GM18508 (cell line): Measurements from ENCODE around the gene DLL1.

Experiments used
- ATAC-seq: cut with Tn5 transposase; IDR thresholded peaks from one replicate; pipeline ENCODE4 v1.9.1; 2021; ENCODE audit warnings: moderate number of reproducible peaks; ENCODE audit not compliant: insufficient read depth, unreplicated experiment

The DLL1 gene

DNA sequence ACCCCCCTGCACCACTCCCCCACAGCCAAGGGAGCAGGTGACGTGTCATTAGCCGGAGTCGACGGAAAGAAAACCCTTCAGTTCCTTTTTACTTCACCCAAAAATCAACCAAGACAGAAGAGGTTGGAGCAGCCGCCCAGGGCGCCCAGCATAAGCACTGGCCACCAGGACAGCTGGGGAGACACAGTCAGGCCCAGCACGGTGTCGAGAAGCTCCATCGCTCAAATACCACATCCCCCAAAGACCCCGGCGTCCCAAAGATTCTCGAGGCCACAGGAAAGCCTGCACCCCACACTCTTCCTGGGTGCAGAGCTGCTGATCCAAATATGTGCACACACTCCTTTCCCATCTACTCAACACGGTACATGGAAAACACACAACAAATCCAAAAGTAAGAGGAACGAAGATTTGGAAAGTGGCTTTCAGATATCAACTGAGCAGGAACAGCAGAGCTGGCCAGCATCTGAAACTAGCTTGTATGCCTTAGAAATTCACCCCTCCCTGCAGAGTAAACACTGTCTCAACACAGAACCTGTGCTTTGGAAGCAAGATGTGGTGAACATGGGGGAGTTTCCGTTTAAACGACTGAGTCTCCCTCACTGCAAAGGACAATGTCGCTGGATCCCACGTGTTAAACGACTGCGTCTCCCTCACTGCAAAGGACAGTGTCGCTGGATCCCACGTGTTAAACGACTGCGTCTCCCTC lies 54.6 kb downstream of the DLL1 start:
- no peak for ATAC-seq

DNA sequence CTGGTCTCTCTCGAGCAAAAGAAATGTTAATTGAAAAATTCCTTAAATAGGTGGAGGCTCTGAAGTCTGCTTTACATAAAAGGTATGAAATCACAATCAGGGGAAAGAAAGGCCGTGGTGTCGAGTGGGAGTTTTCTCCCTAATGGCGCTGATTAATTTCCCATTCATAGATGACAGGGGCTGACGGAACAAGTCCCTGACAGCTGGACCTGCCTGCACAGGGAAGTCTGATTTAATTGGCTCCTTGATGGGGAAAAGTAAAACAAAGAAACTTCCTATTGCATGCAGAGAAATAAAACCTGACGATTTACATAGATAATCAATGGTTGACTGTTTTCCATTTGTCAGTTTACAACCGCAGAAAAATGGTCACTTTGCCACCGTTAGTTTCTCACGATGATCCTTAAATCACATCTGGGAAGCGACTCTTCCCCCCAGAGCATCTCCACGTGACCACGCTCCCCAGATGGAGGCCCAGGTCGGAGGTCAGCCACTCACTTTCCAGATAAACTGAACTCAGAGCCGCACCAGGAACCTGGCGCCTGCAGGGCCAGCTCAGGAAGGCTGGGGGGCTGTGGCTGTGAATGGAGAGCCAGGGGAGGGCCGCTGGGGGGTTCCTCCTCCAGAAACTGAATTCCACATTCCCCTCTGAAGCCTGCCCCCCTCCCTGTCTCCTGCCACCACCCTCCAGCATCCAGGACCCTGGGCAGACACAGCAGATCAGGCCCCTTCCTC lies 55.3 kb downstream of the DLL1 start:
- ATAC-seq, result no peak

GRCh38 chr6:170234419-170234818 lies 56.5 kb downstream of the DLL1 start:
- ATAC-seq, result no peak

DNA sequence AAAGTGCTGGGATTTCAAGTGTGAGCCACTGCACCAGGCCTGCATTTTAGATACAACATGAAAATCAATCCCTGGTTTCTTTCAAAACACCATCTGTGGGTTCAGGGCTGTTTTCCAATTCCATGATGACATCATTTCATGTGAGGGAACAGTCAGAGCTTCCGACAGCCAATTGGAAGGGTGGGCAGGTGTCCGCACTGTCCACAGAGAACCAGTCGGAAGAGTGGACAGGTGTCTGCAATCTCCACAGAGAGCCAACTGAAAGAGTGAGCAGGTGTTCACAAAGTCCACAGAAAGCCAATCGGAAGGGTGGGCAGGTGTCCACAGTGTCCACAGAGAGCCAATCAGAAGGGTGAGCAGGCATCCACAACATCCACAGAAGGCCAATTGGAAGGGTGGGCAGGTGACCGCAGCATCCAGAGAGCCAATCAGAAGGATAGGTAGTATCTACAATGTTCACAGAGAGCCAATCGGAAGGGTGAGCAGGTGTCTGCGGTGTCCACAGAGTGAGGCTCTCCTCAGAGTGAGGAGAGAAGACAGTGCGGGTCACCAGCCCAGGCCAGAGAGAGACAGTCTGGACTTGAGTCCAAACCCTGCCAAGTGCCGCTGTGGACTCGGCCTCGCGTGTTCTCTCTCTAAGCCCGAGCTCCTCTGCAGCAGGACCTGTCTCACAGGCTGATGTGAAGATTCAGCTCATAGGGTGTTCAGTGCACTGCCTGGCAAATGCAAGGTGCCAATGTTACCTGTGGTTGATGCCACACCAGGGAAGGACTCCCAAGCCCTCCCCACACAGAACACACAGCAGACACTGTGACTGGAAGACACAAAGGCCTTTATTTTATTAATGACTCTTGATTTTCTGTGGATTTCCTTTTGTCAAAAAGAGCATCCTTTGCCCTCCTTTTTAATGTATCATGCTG lies 57.3 kb downstream of the DLL1 start:
- no peak for ATAC-seq
